Measurements from ENCODE around the gene LGI4.

GRCh38 chr19:35112995-35113688 lies 21.7 kb downstream of the LGI4 start:
- no peak for TF ChIP-seq CTCF (IDR thresholded peaks at IDR 0.05; ENCODE audit: insufficient read depth, low read length, poor library complexity, severe bottlenecking)
- TF ChIP-seq EZH2phosphoT487 (conservative IDR thresholded peaks at IDR 0.05; ENCODE audit: low read length) = no peak
